ENCODE data around the gene RSRC1. TPM values are rescaled to one million over a fixed set of nuclear protein-coding genes. Genes with fewer than 3 reads are reported as not detected.

RSRC1 gene
- total RNA-seq, 2 experiments from 2014 or later = 76.3 to 78.1 TPM

- no peaks in the 10 kb centered on the region for H3K9me2 ChIP-seq (ENCODE audit: insufficient read depth, low read length)
- BruUV-seq (replicated peaks) = no TSS peak
- DNase-seq (ENCODE audit: low spot score) = no peak
- no peaks in the 10 kb centered on the region for H3K36me3 ChIP-seq (ENCODE audit: insufficient read depth, low read length)
- intact Hi-C loops (cut with micrococcal nuclease; ENCODE audit: unreplicated experiment) = loop anchor here (5.0 kb wide), 1 partner anchor 537 kb away; the partner anchor contains the start of gene GFM1
- H3K79me2 ChIP-seq (ENCODE audit: insufficient read depth, low read depth, low read length) = peaks cover 4% of the 10 kb centered on the region; the same call in 1 of the 2 replicates
- peak overlapping the region; percentile 90 for H3K4me3 ChIP-seq (ENCODE audit: low read depth, low read length, poor library complexity, severe bottlenecking)
- H2AFZ ChIP-seq (ENCODE audit: low read length) = peak overlapping the region; percentile 97; the same call in 1 of the 2 replicates
- ChIA-PET CTCF (ENCODE audit: unreplicated experiment) (no interaction called here), POLR2A (interaction anchor here (0.6 kb wide), 2 partner anchors 204 to 567 kb away, joined by 3 to 5 read pairs; partner anchors contain the start of gene LXN)
- H3K4me1 ChIP-seq (ENCODE audit: insufficient read depth, low read length, poor library complexity, severe bottlenecking) = peaks cover 23% of the 10 kb centered on the region
- H4K20me1 ChIP-seq (ENCODE audit: insufficient read depth, low read length) = no peaks in the 10 kb centered on the region
- peak overlapping the region; percentile 100 for H3K4me2 ChIP-seq (ENCODE audit: low read length)
- TF ChIP-seq CTCF (conservative IDR thresholded peaks at IDR 0.05; ENCODE audit: low read length) = no peak
- TF ChIP-seq EZH2phosphoT487 (IDR thresholded peaks at IDR 0.05; ENCODE audit: borderline replicate concordance, low read depth, low read length) = no peak
- H3K9me3 ChIP-seq (ENCODE audit: low read length) = no peaks in the 10 kb centered on the region
- H3K27ac ChIP-seq (ENCODE audit: low read depth, low read length, poor library complexity, severe bottlenecking) = no peak overlapping the region
Measured at GRCh38 chr3:158105119-158105709, 4.7 kb upstream of the RSRC1 start.

- no TSS peak for BruUV-seq (replicated peaks)
- TF ChIP-seq CTCF (conservative IDR thresholded peaks at IDR 0.05; ENCODE audit: low read length) = no peak
- no peak for TF ChIP-seq EZH2phosphoT487 (IDR thresholded peaks at IDR 0.05; ENCODE audit: borderline replicate concordance, low read depth, low read length)
- Histone ChIP-seq H3K9me3 (ENCODE audit: low read length) (no peaks in the 10 kb centered on the region), H4K20me1 (ENCODE audit: insufficient read depth, low read length) (0 out of 2 replicates have a peak, but pooled peaks cover under 1% of the 10 kb centered on the region), H2AFZ (ENCODE audit: low read length) (peak overlapping the region; percentile 97), H3K36me3 (ENCODE audit: insufficient read depth, low read length) (no peaks in the 10 kb centered on the region), H3K27ac (ENCODE audit: low read depth, low read length, poor library complexity, severe bottlenecking) (no peak overlapping the region), H3K4me2 (ENCODE audit: low read length) (peak overlapping the region; percentile 100), H3K4me3 (ENCODE audit: low read depth, low read length, poor library complexity, severe bottlenecking) (peak overlapping the region; percentile 90), H3K79me2 (ENCODE audit: insufficient read depth, low read depth, low read length) (peaks cover 9% of the 10 kb centered on the region), H3K4me1 (ENCODE audit: insufficient read depth, low read length, poor library complexity, severe bottlenecking) (peaks cover 23% of the 10 kb centered on the region), H3K9me2 (ENCODE audit: insufficient read depth, low read length) (no peaks in the 10 kb centered on the region)
- peak; percentile 34 for DNase-seq (ENCODE audit: low spot score)
- intact Hi-C loops (cut with micrococcal nuclease; ENCODE audit: unreplicated experiment) = loop anchor here (5.0 kb wide), 1 partner anchor 537 kb away; the partner anchor contains the start of gene GFM1
- ChIA-PET POLR2A (interaction anchor here (0.6 kb wide), 2 partner anchors 204 to 567 kb away, joined by 3 to 5 read pairs; partner anchors contain the start of gene LXN), CTCF (ENCODE audit: unreplicated experiment) (no interaction called here)
Measured at GRCh38 chr3:158105710-158106253, 4.1 kb upstream of the RSRC1 start.
